Measurements from ENCODE around the gene PTPRZ1. TPM values are rescaled to one million over a fixed set of nuclear protein-coding genes. Genes with fewer than 3 reads are reported as not detected.

The PTPRZ1 gene
- total and polyA plus RNA-seq, 4 donors: 1.1 to 11.6 (median 2.9) TPM

- DNase-seq (no peak), ATAC-seq (ENCODE audit: insufficient read depth, low FRiP score) (no peak)
- Histone ChIP-seq H3K9ac (ENCODE audit: insufficient read depth in 1 of 2, low read length in 2 of 2) (no peak overlapping the region), H3K27ac (ENCODE audit: low read depth in 1 of 2, low read length in 1 of 2) (no peak overlapping the region), H3K36me3 (ENCODE audit: control insufficient read depth in 4 of 4, insufficient read depth in 4 of 4, low read length in 4 of 4) (no peaks in the 10 kb centered on the region), H3K4me1 (ENCODE audit: control insufficient read depth in 5 of 5, insufficient read depth in 5 of 5, low read length in 5 of 5) (peaks cover 0 to 7% (median 0%) of the 10 kb centered on the region in 5 donors), H3K4me3 (no peak overlapping the region), H3K9me3 (ENCODE audit: control insufficient read depth in 4 of 4, insufficient read depth in 3 of 4, low read length in 3 of 4) (no peaks in the 10 kb centered on the region), H3K27me3 (ENCODE audit: control insufficient read depth in 3 of 3, insufficient read depth in 3 of 3, low read length in 2 of 3) (no peaks in the 10 kb centered on the region)
- 76 to 84% methylated on average over 8 of the region's 8 CpGs for WGBS, 2 donors
- TF ChIP-seq, protein P1, sequence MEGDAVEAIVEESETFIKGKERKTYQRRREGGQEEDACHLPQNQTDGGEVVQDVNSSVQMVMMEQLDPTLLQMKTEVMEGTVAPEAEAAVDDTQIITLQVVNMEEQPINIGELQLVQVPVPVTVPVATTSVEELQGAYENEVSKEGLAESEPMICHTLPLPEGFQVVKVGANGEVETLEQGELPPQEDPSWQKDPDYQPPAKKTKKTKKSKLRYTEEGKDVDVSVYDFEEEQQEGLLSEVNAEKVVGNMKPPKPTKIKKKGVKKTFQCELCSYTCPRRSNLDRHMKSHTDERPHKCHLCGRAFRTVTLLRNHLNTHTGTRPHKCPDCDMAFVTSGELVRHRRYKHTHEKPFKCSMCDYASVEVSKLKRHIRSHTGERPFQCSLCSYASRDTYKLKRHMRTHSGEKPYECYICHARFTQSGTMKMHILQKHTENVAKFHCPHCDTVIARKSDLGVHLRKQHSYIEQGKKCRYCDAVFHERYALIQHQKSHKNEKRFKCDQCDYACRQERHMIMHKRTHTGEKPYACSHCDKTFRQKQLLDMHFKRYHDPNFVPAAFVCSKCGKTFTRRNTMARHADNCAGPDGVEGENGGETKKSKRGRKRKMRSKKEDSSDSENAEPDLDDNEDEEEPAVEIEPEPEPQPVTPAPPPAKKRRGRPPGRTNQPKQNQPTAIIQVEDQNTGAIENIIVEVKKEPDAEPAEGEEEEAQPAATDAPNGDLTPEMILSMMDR (IDR thresholded peaks at IDR 0.05; ENCODE audit: control extremely low read depth, extremely low read depth): no peak
Observed at GRCh38 chr7:121913947-121914675, 41.1 kb downstream of the PTPRZ1 start.

DNA sequence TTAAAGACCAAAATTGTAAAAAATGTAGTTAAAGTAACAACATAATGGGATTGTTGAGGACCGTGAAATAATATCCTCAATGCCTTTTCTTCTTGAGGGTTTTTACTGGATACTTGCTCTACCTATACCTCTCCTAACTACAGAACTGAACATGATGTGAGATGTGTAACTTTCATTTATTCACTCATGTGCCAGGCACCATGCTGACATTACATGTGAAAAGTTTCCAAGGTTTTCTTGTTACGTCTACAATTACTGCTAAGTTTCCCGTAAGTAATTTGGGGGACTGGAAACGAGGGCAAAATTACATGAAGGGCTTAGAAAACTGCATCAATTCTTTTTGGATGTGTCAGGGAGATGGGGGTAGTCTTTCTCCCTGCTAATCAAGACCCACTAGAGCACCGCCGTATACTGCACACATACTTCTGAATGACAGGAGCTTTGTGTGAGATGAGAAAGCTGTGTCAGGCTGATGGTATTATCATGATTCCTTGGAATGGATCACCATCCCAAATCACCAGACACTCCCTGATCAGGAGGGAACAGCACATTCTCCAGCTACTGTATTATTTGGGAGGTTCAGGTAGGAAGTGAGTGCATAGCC lies 41.8 kb downstream of the PTPRZ1 start:
- H3K4me1 ChIP-seq (ENCODE audit: control insufficient read depth in 5 of 5, insufficient read depth in 5 of 5, low read length in 5 of 5): peaks cover 0 to 5% (median 0%) of the 10 kb centered on the region in 5 donors
- no peak overlapping the region for H3K4me3 ChIP-seq
- no peak overlapping the region for H3K9ac ChIP-seq (ENCODE audit: insufficient read depth in 1 of 2, low read length in 2 of 2)
- DNase-seq: no peak
- no peaks in the 10 kb centered on the region for H3K27me3 ChIP-seq (ENCODE audit: control insufficient read depth in 3 of 3, insufficient read depth in 3 of 3, low read length in 2 of 3)
- H3K27ac ChIP-seq (ENCODE audit: low read depth in 1 of 2, low read length in 1 of 2): no peak overlapping the region
- H3K36me3 ChIP-seq (ENCODE audit: control insufficient read depth in 4 of 4, insufficient read depth in 4 of 4, low read length in 4 of 4): no peaks in the 10 kb centered on the region
- TF ChIP-seq, protein P1 (IDR thresholded peaks at IDR 0.05; ENCODE audit: control extremely low read depth, extremely low read depth): no peak
- ATAC-seq (ENCODE audit: insufficient read depth, low FRiP score): no peak
- WGBS, 2 donors: 82 to 89% methylated on average over 6 of the region's 6 CpGs
- no peaks in the 10 kb centered on the region for H3K9me3 ChIP-seq (ENCODE audit: control insufficient read depth in 4 of 4, insufficient read depth in 3 of 4, low read length in 3 of 4)

GRCh38 chr7:121916211-121916610 lies 43.2 kb downstream of the PTPRZ1 start:
- WGBS, 2 donors: 88 to 95% methylated on average over 4 of the region's 4 CpGs
- no peaks in the 10 kb centered on the region for H3K27me3 ChIP-seq (ENCODE audit: control insufficient read depth in 3 of 3, insufficient read depth in 3 of 3, low read length in 2 of 3)
- DNase-seq: no peak
- H3K4me3 ChIP-seq: no peak overlapping the region
- no peak overlapping the region for H3K27ac ChIP-seq (ENCODE audit: low read depth in 1 of 2, low read length in 1 of 2)
- no peaks in the 10 kb centered on the region for H3K9me3 ChIP-seq (ENCODE audit: control insufficient read depth in 4 of 4, insufficient read depth in 3 of 4, low read length in 3 of 4)
- no peaks in the 10 kb centered on the region for H3K36me3 ChIP-seq (ENCODE audit: control insufficient read depth in 4 of 4, insufficient read depth in 4 of 4, low read length in 4 of 4)
- no peak overlapping the region for H3K9ac ChIP-seq (ENCODE audit: insufficient read depth in 1 of 2, low read length in 2 of 2)
- TF ChIP-seq, protein P1 (IDR thresholded peaks at IDR 0.05; ENCODE audit: control extremely low read depth, extremely low read depth): no peak
- no peaks in the 10 kb centered on the region for H3K4me1 ChIP-seq (ENCODE audit: control insufficient read depth in 5 of 5, insufficient read depth in 5 of 5, low read length in 5 of 5)
- ATAC-seq (ENCODE audit: insufficient read depth, low FRiP score): no peak

Measured in lung (tissue), 12 donors.